Measurements from ENCODE around the gene GPR3. TPM values are rescaled to one million over a fixed set of nuclear protein-coding genes. Genes with fewer than 3 reads are reported as not detected.

Gene GPR3
- total and polyA plus RNA-seq, 10 of the 15 experiments (the other 5 are each of a cell fraction or from before 2014, with no cell fraction given): 0.33 to 1.4 (median 0.63) TPM; not detected in 3

DNA sequence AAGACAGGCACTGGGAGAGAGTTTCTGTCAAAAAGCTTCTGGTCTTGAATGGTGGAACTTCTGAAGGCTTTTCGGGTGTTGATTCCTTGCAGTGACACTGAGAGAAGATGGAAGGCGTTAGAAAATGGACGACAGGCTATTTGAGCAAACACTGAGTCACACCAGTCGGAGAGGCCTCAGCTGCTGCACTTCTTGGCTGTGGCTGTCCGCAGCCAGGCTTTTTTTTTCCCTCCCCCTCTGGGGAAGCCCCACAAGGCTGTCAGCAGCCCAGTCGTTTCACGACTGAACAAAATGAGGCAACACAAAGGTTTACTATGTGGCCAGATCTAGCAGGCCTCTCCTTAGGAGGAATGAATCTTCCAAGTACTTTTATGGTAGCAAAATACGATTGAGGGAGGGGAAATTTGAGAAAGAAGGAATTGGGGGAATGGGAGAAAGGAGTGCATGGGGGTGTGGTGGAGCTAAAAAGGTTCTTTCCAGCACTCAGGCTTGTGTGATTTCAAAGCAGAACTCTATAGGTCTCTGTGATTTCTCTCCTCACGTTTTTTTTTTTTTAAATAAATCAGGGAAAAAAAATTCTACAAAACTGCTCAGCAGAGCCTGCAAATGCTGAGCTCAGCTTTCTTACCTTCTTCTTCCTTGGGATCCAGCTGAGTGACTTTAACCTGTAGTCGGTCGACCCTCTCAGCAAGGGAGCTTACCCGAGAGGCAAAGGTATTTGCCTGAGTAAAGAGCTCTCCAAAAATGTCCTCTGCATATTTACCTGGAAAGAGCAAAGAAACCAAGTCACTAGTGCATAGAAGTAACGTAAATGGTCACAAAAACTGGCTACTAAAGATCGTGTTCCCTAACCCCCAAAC lies 26.1 kb downstream of the GPR3 start (continued):
- TF ChIP-seq, protein P1, sequence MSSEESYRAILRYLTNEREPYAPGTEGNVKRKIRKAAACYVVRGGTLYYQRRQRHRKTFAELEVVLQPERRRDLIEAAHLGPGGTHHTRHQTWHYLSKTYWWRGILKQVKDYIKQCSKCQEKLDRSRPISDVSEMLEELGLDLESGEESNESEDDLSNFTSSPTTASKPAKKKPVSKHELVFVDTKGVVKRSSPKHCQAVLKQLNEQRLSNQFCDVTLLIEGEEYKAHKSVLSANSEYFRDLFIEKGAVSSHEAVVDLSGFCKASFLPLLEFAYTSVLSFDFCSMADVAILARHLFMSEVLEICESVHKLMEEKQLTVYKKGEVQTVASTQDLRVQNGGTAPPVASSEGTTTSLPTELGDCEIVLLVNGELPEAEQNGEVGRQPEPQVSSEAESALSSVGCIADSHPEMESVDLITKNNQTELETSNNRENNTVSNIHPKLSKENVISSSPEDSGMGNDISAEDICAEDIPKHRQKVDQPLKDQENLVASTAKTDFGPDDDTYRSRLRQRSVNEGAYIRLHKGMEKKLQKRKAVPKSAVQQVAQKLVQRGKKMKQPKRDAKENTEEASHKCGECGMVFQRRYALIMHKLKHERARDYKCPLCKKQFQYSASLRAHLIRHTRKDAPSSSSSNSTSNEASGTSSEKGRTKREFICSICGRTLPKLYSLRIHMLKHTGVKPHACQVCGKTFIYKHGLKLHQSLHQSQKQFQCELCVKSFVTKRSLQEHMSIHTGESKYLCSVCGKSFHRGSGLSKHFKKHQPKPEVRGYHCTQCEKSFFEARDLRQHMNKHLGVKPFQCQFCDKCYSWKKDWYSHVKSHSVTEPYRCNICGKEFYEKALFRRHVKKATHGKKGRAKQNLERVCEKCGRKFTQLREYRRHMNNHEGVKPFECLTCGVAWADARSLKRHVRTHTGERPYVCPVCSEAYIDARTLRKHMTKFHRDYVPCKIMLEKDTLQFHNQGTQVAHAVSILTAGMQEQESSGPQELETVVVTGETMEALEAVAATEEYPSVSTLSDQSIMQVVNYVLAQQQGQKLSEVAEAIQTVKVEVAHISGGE (CRISPR knock-in tag; IDR thresholded peaks at IDR 0.05): no peak
- TF ChIP-seq POLR2AphosphoS5 (IDR thresholded peaks at IDR 0.05; ENCODE audit: low read length) (no peak), ETV6 (conservative IDR thresholded peaks at IDR 0.05 in 1 of 2, IDR thresholded peaks at IDR 0.05 in 1 of 2; ENCODE audit: borderline replicate concordance in 1 of 2, low read depth in 1 of 2) (0 out of 4 replicates have a peak, but pooled peaks of 1 of the 2 experiments have one; percentile 35), JUNB (IDR thresholded peaks at IDR 0.05) (peak; percentile 21; the same call in 1 of the 2 replicates), PAX5 (IDR thresholded peaks at IDR 0.05; ENCODE audit: borderline replicate concordance, low read depth, low read length) (peak; percentile 67; the same call in 1 of the 2 replicates), ZSCAN29 (IDR thresholded peaks at IDR 0.05) (no peak), SRF (IDR thresholded peaks at IDR 0.05; ENCODE audit: low read depth in 2 of 2, low read length in 2 of 2) (no peak), RCOR1 (conservative IDR thresholded peaks at IDR 0.05; ENCODE audit: low read depth, low read length) (no peak), MYC (IDR thresholded peaks at IDR 0.05; ENCODE audit: insufficient read depth, insufficient read length, insufficient replicate concordance, low read length, severe bottlenecking) (no peak), IKZF1 (conservative IDR thresholded peaks at IDR 0.05) (peak; percentile 65), MTA3 (IDR thresholded peaks at IDR 0.05; ENCODE audit: borderline replicate concordance, low read length) (no peak), EED (IDR thresholded peaks at IDR 0.05; ENCODE audit: low read depth) (peak; percentile 75), SUZ12 (IDR thresholded peaks at IDR 0.05; ENCODE audit: unreplicated experiment) (no peak), HDAC2 (IDR thresholded peaks at IDR 0.05) (no peak), EP300 (IDR thresholded peaks at IDR 0.05; ENCODE audit: borderline replicate concordance in 1 of 2, control insufficient read depth in 1 of 2, low read depth in 2 of 2, low read length in 2 of 2) (peak; percentile 36 to 62; a peak in 2 of 4 replicates), ZNF622 (IDR thresholded peaks at IDR 0.05) (no peak), BHLHE40 (IDR thresholded peaks at IDR 0.05; ENCODE audit: borderline replicate concordance in 1 of 2, low read depth in 2 of 2, low read length in 1 of 2) (peak; percentile 34 to 48; a peak in 1 of 4 replicates), RB1 (IDR thresholded peaks at IDR 0.05; ENCODE audit: borderline replicate concordance) (peak; percentile 25; the same call in 1 of the 2 replicates), NFXL1 (IDR thresholded peaks at IDR 0.05; ENCODE audit: borderline replicate concordance) (no peak)
- TF ChIP-seq, protein P2, sequence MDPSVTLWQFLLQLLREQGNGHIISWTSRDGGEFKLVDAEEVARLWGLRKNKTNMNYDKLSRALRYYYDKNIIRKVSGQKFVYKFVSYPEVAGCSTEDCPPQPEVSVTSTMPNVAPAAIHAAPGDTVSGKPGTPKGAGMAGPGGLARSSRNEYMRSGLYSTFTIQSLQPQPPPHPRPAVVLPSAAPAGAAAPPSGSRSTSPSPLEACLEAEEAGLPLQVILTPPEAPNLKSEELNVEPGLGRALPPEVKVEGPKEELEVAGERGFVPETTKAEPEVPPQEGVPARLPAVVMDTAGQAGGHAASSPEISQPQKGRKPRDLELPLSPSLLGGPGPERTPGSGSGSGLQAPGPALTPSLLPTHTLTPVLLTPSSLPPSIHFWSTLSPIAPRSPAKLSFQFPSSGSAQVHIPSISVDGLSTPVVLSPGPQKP (IDR thresholded peaks at IDR 0.05; ENCODE audit: low read depth, low read length): no peak
- TF ChIP-seq, protein P3, sequence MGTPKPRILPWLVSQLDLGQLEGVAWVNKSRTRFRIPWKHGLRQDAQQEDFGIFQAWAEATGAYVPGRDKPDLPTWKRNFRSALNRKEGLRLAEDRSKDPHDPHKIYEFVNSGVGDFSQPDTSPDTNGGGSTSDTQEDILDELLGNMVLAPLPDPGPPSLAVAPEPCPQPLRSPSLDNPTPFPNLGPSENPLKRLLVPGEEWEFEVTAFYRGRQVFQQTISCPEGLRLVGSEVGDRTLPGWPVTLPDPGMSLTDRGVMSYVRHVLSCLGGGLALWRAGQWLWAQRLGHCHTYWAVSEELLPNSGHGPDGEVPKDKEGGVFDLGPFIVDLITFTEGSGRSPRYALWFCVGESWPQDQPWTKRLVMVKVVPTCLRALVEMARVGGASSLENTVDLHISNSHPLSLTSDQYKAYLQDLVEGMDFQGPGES (IDR thresholded peaks at IDR 0.05): no peak
